ENCODE data around the gene FAM168B.

Gene FAM168B

GRCh38 chr2:131055169-131056065, 37.8 kb downstream of the FAM168B start:
- DNase-seq (ENCODE audit: low read depth): no peak

- DNase-seq (ENCODE audit: low read depth): no peak
Observed at GRCh38 chr2:131054488-131054887, 38.8 kb downstream of the FAM168B start.

- DNase-seq (ENCODE audit: low read depth): no peak
Observed at GRCh38 chr2:131052741-131053263, 40.5 kb downstream of the FAM168B start.

GRCh38 chr2:131050896-131051295, 42.4 kb downstream of the FAM168B start:
- DNase-seq (ENCODE audit: low read depth): no peak

- DNase-seq (ENCODE audit: low read depth): no peak
Observed at GRCh38 chr2:131049150-131049718, 44.0 kb downstream of the FAM168B start.

GRCh38 chr2:131048641-131049040, 44.6 kb downstream of the FAM168B start:
- DNase-seq (ENCODE audit: low read depth): no peak

GRCh38 chr2:131047920-131048560, 45.2 kb downstream of the FAM168B start:
- no peak for DNase-seq (ENCODE audit: low read depth)

- DNase-seq (ENCODE audit: low read depth): no peak
Observed at GRCh38 chr2:131046918-131047652, 46.2 kb downstream of the FAM168B start.

- DNase-seq (ENCODE audit: low read depth): no peak
Observed at GRCh38 chr2:131046028-131046917, 47.0 kb downstream of the FAM168B start.

GRCh38 chr2:131045286-131046027, 47.8 kb downstream of the FAM168B start:
- DNase-seq (ENCODE audit: low read depth): no peak

- DNase-seq (ENCODE audit: low read depth): no peak
Observed at GRCh38 chr2:131044757-131045150, 48.5 kb downstream of the FAM168B start.

GRCh38 chr2:131044075-131044756, 49.0 kb downstream of the FAM168B start:
- DNase-seq (ENCODE audit: low read depth): no peak

- no peak for DNase-seq (ENCODE audit: low read depth)
Observed at GRCh38 chr2:131043199-131044074, 49.8 kb downstream of the FAM168B start.

- peak; percentile 29 for DNase-seq (ENCODE audit: low read depth)
Observed at GRCh38 chr2:131042148-131042775, 51.0 kb downstream of the FAM168B start.

GRCh38 chr2:131041402-131042147, 51.7 kb downstream of the FAM168B start:
- no peak for DNase-seq (ENCODE audit: low read depth)

GRCh38 chr2:131040661-131041401, 52.4 kb downstream of the FAM168B start:
- DNase-seq (ENCODE audit: low read depth): no peak
